ENCODE measurements around the gene CLN6. TPM values are rescaled to one million over a fixed set of nuclear protein-coding genes. Genes with fewer than 3 reads are reported as not detected.

CLN6 gene
- total and polyA plus RNA-seq, 9 of the 15 experiments (the other 6 are each of a cell fraction or from before 2014, with no cell fraction given): 0.71 to 53.3 (median 39.3) TPM

- no peak for TF ChIP-seq ZNF318 (IDR thresholded peaks at IDR 0.05; ENCODE audit: borderline replicate concordance in 1 of 2, low read depth in 1 of 2)
- no peak for TF ChIP-seq KDM4B (IDR thresholded peaks at IDR 0.05; ENCODE audit: borderline replicate concordance in 2 of 2, low read depth in 1 of 2)
- peak; percentile 77; the same call in 1 of the 2 replicates for TF ChIP-seq RNF2 (IDR thresholded peaks at IDR 0.05)
- no peak for TF ChIP-seq ZNF124 (CRISPR knock-in tag; IDR thresholded peaks at IDR 0.05)
- no peak for TF ChIP-seq RAD21 (CRISPR knock-in tag; conservative IDR thresholded peaks at IDR 0.05 in 1 of 2, IDR thresholded peaks at IDR 0.05 in 1 of 2)
- TF ChIP-seq TRIM28 (IDR thresholded peaks at IDR 0.05): no peak
- no peak for TF ChIP-seq SRF (CRISPR knock-in tag; IDR thresholded peaks at IDR 0.05)
- no peak for TF ChIP-seq TSHZ1 (CRISPR knock-in tag; IDR thresholded peaks at IDR 0.05)
- no peak for TF ChIP-seq U2AF2 (optimal IDR thresholded peaks at IDR 0.05; ENCODE audit: low read depth, low read length)
- TF ChIP-seq PKNOX1 (IDR thresholded peaks at IDR 0.05): no peak
- no peak for TF ChIP-seq ZNF184 (CRISPR knock-in tag; IDR thresholded peaks at IDR 0.05)
- no peak for TF ChIP-seq GATAD2B (IDR thresholded peaks at IDR 0.05; ENCODE audit: borderline replicate concordance)
- peak; percentile 72; the same call in 1 of the 2 replicates for TF ChIP-seq CHD2 (IDR thresholded peaks at IDR 0.05; ENCODE audit: low read depth, low read length)
- TF ChIP-seq RBBP5 (IDR thresholded peaks at IDR 0.05; ENCODE audit: borderline replicate concordance, insufficient read depth, low read length, poor library complexity, severe bottlenecking): peak; percentile 28
These were observed 23.5 kb downstream of the CLN6 start (continued) for GRCh38 chr15:68205954-68206539.
